GM19455 (cell line): ENCODE measurements around the gene LOC128125822.
"Not testable (repeated sequence)": the region's sequence is repeated elsewhere in the genome, so short reads cannot be mapped to it uniquely, and the experiment has no call there.

ENCODE experiments used
- ATAC-seq: cut with Tn5 transposase; IDR thresholded peaks from one replicate; pipeline ENCODE4 v1.9.1; 2021; ENCODE audit not compliant: unreplicated experiment

LOC128125822 gene

GRCh38 chr6:63572044-63572746, at the start of gene LOC128125822, which contains the start of gene PTP4A1:
LOC128125822 (plus strand) TSS chr6:63572480.
PTP4A1 (plus strand) TSS chr6:63572480; CDS start chr6:63576881, 4,401 bp downstream.
- ATAC-seq = peak; percentile 85

- not testable (repeated sequence) for ATAC-seq
Measured at GRCh38 chr6:63522911-63523287, 49.4 kb upstream of the LOC128125822 start.

GRCh38 chr6:63523630-63524029, 48.6 kb upstream of the LOC128125822 start:
- no peak for ATAC-seq

GRCh38 chr6:63525186-63525878, 46.9 kb upstream of the LOC128125822 start:
- ATAC-seq = no peak

- no peak for ATAC-seq
Measured at GRCh38 chr6:63526931-63527330, 45.3 kb upstream of the LOC128125822 start.

- no peak for ATAC-seq
Measured at GRCh38 chr6:63527658-63528514, 44.4 kb upstream of the LOC128125822 start.

GRCh38 chr6:63529498-63529897, 42.8 kb upstream of the LOC128125822 start:
- ATAC-seq = no peak

GRCh38 chr6:63530182-63530581, 42.1 kb upstream of the LOC128125822 start:
- no peak for ATAC-seq

GRCh38 chr6:63530991-63531390, 41.3 kb upstream of the LOC128125822 start:
- ATAC-seq = no peak

GRCh38 chr6:63533026-63533425, 39.3 kb upstream of the LOC128125822 start:
- ATAC-seq = no peak

- no peak for ATAC-seq
Measured at GRCh38 chr6:63533952-63534351, 38.3 kb upstream of the LOC128125822 start.

GRCh38 chr6:63537201-63537958, 34.9 kb upstream of the LOC128125822 start:
- ATAC-seq = no peak

GRCh38 chr6:63537959-63538300, 34.4 kb upstream of the LOC128125822 start:
- no peak for ATAC-seq

GRCh38 chr6:63538550-63538949, 33.7 kb upstream of the LOC128125822 start:
- no peak for ATAC-seq

GRCh38 chr6:63543001-63543400, 29.3 kb upstream of the LOC128125822 start:
- no peak for ATAC-seq

- ATAC-seq = no peak
Measured at GRCh38 chr6:63543982-63544381, 28.3 kb upstream of the LOC128125822 start.

GRCh38 chr6:63546236-63546635, 26.0 kb upstream of the LOC128125822 start:
- no peak for ATAC-seq

- no peak for ATAC-seq
Measured at GRCh38 chr6:63546697-63547096, 25.6 kb upstream of the LOC128125822 start.

GRCh38 chr6:63549076-63549475, 23.2 kb upstream of the LOC128125822 start:
- ATAC-seq = no peak

GRCh38 chr6:63553208-63553607, 19.1 kb upstream of the LOC128125822 start:
- peak; percentile 93 for ATAC-seq

- no peak for ATAC-seq
Measured at GRCh38 chr6:63553900-63554299, 18.4 kb upstream of the LOC128125822 start.
